HG03095 (cell line): ENCODE results near the gene ZNF438.
"Not testable (repeated sequence)": the region's sequence is repeated elsewhere in the genome, so short reads cannot be mapped to it uniquely, and the experiment has no call there.

Source experiments
- ATAC-seq: cut with Tn5 transposase; IDR thresholded peaks from one replicate; pipeline ENCODE4 v1.9.1; 2021; ENCODE audit warnings: moderate library complexity; ENCODE audit not compliant: unreplicated experiment

ZNF438 gene

GRCh38 chr10:31031558-31032257 is at the start of gene ZNF438:
ZNF438 (minus strand) TSS chr10:31031865; CDS start chr10:30877034, 154,831 bp downstream.
- peak; percentile 83 for ATAC-seq

GRCh38 chr10:31076610-31076988 is 44.9 kb upstream of the ZNF438 start:
- no peak for ATAC-seq

- ATAC-seq: no peak
Measured at GRCh38 chr10:31075881-31076609, 44.4 kb upstream of the ZNF438 start.

- ATAC-seq: no peak
Measured at GRCh38 chr10:31075434-31075833, 43.8 kb upstream of the ZNF438 start.

- ATAC-seq: no peak
Measured at GRCh38 chr10:31074722-31075086, 43.0 kb upstream of the ZNF438 start.

GRCh38 chr10:31073996-31074721 is 42.5 kb upstream of the ZNF438 start:
- no peak for ATAC-seq

GRCh38 chr10:31073211-31073610 is 41.5 kb upstream of the ZNF438 start:
- ATAC-seq: no peak

GRCh38 chr10:31072451-31072850 is 40.8 kb upstream of the ZNF438 start:
- no peak for ATAC-seq

- ATAC-seq: no peak
Measured at GRCh38 chr10:31071232-31072005, 39.8 kb upstream of the ZNF438 start.

- ATAC-seq: no peak
Measured at GRCh38 chr10:31070691-31071090, 39.0 kb upstream of the ZNF438 start.

GRCh38 chr10:31070025-31070424 is 38.4 kb upstream of the ZNF438 start:
- ATAC-seq: no peak

- no peak for ATAC-seq
Measured at GRCh38 chr10:31069411-31069810, 37.7 kb upstream of the ZNF438 start.

GRCh38 chr10:31064348-31064747 is 32.7 kb upstream of the ZNF438 start:
- no peak for ATAC-seq

- no peak for ATAC-seq
Measured at GRCh38 chr10:31063841-31064240, 32.2 kb upstream of the ZNF438 start.

- ATAC-seq: no peak
Measured at GRCh38 chr10:31062856-31063255, 31.2 kb upstream of the ZNF438 start.

- no peak for ATAC-seq
Measured at GRCh38 chr10:31061941-31062340, 30.3 kb upstream of the ZNF438 start.

- no peak for ATAC-seq
Measured at GRCh38 chr10:31058795-31059703, 27.4 kb upstream of the ZNF438 start.

- ATAC-seq: not testable (repeated sequence)
Measured at GRCh38 chr10:31056678-31057077, 25.0 kb upstream of the ZNF438 start.

GRCh38 chr10:31055573-31056251 is 24.0 kb upstream of the ZNF438 start:
- no peak for ATAC-seq

GRCh38 chr10:31051703-31052102 is 20.0 kb upstream of the ZNF438 start:
- no peak for ATAC-seq
